Body of pancreas (tissue), 4 donors: ENCODE data around the gene C9orf78.

Experiments
- POLR2A ChIP-seq, 3 donors: fragments of 450-650 bp; IDR thresholded peaks; one replicate each; pipeline ENCODE4 v1.6.1; 2016; ENCODE audit warnings: antibody characterized with exemption in 3 of 3, mild to moderate bottlenecking in 2 of 3
- TF ChIP-seq, protein P1 (sequence below), 7 experiments: fragments of 450-650 bp in 4 of 7; fragments of 200-600 bp in 3 of 7; sonication (generic) in 3 of 7; IDR thresholded peaks; one replicate each; pipeline ENCODE4 v1.5.1; 2016 to 2019; ENCODE audit warnings: antibody characterized with exemption in 7 of 7

DNA sequence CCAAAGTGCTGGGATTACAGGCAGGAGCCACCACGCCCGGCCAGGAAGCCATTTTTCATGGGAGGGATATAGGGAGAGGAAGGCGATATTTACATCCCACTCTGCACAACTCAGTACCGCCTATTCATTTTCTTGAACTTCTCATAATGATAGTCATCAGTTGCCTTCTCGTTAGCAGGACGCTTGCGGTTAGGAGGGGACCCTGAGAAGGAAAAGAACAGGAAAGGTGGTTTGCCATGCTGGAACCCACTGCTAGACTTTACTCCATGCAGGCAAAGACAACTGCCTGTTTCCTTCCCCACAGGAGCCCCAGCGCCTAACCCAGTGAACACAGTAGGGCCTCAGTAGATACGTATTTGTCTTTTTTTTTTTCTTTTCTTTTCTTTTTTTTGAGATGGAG lies 7.0 kb downstream of the C9orf78 start:
- TF ChIP-seq, protein P1, sequence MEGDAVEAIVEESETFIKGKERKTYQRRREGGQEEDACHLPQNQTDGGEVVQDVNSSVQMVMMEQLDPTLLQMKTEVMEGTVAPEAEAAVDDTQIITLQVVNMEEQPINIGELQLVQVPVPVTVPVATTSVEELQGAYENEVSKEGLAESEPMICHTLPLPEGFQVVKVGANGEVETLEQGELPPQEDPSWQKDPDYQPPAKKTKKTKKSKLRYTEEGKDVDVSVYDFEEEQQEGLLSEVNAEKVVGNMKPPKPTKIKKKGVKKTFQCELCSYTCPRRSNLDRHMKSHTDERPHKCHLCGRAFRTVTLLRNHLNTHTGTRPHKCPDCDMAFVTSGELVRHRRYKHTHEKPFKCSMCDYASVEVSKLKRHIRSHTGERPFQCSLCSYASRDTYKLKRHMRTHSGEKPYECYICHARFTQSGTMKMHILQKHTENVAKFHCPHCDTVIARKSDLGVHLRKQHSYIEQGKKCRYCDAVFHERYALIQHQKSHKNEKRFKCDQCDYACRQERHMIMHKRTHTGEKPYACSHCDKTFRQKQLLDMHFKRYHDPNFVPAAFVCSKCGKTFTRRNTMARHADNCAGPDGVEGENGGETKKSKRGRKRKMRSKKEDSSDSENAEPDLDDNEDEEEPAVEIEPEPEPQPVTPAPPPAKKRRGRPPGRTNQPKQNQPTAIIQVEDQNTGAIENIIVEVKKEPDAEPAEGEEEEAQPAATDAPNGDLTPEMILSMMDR (IDR thresholded peaks at IDR 0.05) = no peak
- TF ChIP-seq POLR2A (IDR thresholded peaks at IDR 0.05) = no peak
